ENCODE results near the gene FUT3. TPM values are rescaled to one million over a fixed set of nuclear protein-coding genes. Genes with fewer than 3 reads are reported as not detected.

Gene FUT3
- polyA plus RNA-seq, 1 donor (not counting 4 experiments of a cell fraction or from before 2014, with no cell fraction given) = 2.9 TPM

- dilution Hi-C loops (cut with MboI; ENCODE audit: extremely low pct_ligation_motif_present, low sequenced_read_pairs) = no loop called here
- no peak overlapping the region for H3K9ac ChIP-seq (ENCODE audit: control insufficient read depth, extremely low read depth, insufficient read depth, low read length)
- H2AFZ ChIP-seq (ENCODE audit: control insufficient read depth, low read length) = no peak overlapping the region
- no peaks in the 10 kb centered on the region for H3K9me3 ChIP-seq (ENCODE audit: control insufficient read depth, low read depth, low read length)
- H3K4me1 ChIP-seq (ENCODE audit: control insufficient read depth, extremely low read depth, insufficient read depth, low read length) = peaks cover 7% of the 10 kb centered on the region
- H3K9me1 ChIP-seq (ENCODE audit: control insufficient read depth, extremely low read depth, insufficient read depth, low read length) = no peaks in the 10 kb centered on the region
- FAIRE-seq (no peak), DNase-seq (ENCODE audit: low read depth, low spot score) (no peak)
- H3K27ac ChIP-seq (ENCODE audit: control insufficient read depth, insufficient read depth, low read length) = no peak overlapping the region
- no peak overlapping the region for H3K4me3 ChIP-seq (ENCODE audit: control insufficient read depth in 2 of 3, extremely low read depth in 1 of 3, insufficient read depth in 2 of 3, low read depth in 1 of 3, low read length in 3 of 3)
- H3K79me2 ChIP-seq (ENCODE audit: control insufficient read depth, insufficient read depth, low read length) = no peaks in the 10 kb centered on the region
- H4K20me1 ChIP-seq (ENCODE audit: control insufficient read depth, extremely low read depth, insufficient read depth, low read length) = no peaks in the 10 kb centered on the region
- H3K27me3 ChIP-seq (ENCODE audit: control insufficient read depth, extremely low read depth, insufficient read depth, low read length) = peaks cover 9% of the 10 kb centered on the region
- no peak for TF ChIP-seq CTCF (optimal IDR thresholded peaks at IDR 0.05 in 1 of 3, IDR thresholded peaks at IDR 0.05 in 1 of 3, conservative IDR thresholded peaks at IDR 0.05 in 1 of 3; ENCODE audit: extremely low read depth in 1 of 3, insufficient read depth in 2 of 3, low read length in 3 of 3)
- TF ChIP-seq EZH2 (IDR thresholded peaks at IDR 0.05; ENCODE audit: low read length) = no peak
- no peaks in the 10 kb centered on the region for H3K36me3 ChIP-seq (ENCODE audit: control insufficient read depth in 2 of 2, extremely low read depth in 1 of 2, insufficient read depth in 2 of 2, low read length in 2 of 2)
- no peak overlapping the region for H3K4me2 ChIP-seq (ENCODE audit: control insufficient read depth, extremely low read depth, insufficient read depth, low read depth, low read length)
These were observed 31.2 kb upstream of the FUT3 start for GRCh38 chr19:5882421-5882968.

GRCh38 chr19:5881543-5882299 is 30.5 kb upstream of the FUT3 start:
- H3K9me1 ChIP-seq (ENCODE audit: control insufficient read depth, extremely low read depth, insufficient read depth, low read length) = no peaks in the 10 kb centered on the region
- no peak for DNase-seq (ENCODE audit: low read depth, low spot score)
- H3K27me3 ChIP-seq (ENCODE audit: control insufficient read depth, extremely low read depth, insufficient read depth, low read length) = peaks cover 9% of the 10 kb centered on the region
- H3K4me2 ChIP-seq (ENCODE audit: control insufficient read depth, extremely low read depth, insufficient read depth, low read depth, low read length) = no peak overlapping the region
- no peak overlapping the region for H3K9ac ChIP-seq (ENCODE audit: control insufficient read depth, extremely low read depth, insufficient read depth, low read length)
- TF ChIP-seq CTCF (optimal IDR thresholded peaks at IDR 0.05 in 1 of 3, IDR thresholded peaks at IDR 0.05 in 1 of 3, conservative IDR thresholded peaks at IDR 0.05 in 1 of 3; ENCODE audit: extremely low read depth in 1 of 3, insufficient read depth in 2 of 3, low read length in 3 of 3) = no peak
- no peak for TF ChIP-seq EZH2 (IDR thresholded peaks at IDR 0.05; ENCODE audit: low read length)
- no peaks in the 10 kb centered on the region for H3K36me3 ChIP-seq (ENCODE audit: control insufficient read depth in 2 of 2, extremely low read depth in 1 of 2, insufficient read depth in 2 of 2, low read length in 2 of 2)
- dilution Hi-C loops (cut with MboI; ENCODE audit: extremely low pct_ligation_motif_present, low sequenced_read_pairs) = no loop called here
- peaks cover 7% of the 10 kb centered on the region for H3K4me1 ChIP-seq (ENCODE audit: control insufficient read depth, extremely low read depth, insufficient read depth, low read length)
- FAIRE-seq = no peak
- H4K20me1 ChIP-seq (ENCODE audit: control insufficient read depth, extremely low read depth, insufficient read depth, low read length) = no peaks in the 10 kb centered on the region
- no peak overlapping the region for H3K4me3 ChIP-seq (ENCODE audit: control insufficient read depth in 2 of 3, extremely low read depth in 1 of 3, insufficient read depth in 2 of 3, low read depth in 1 of 3, low read length in 3 of 3)
- no peak overlapping the region for H3K27ac ChIP-seq (ENCODE audit: control insufficient read depth, insufficient read depth, low read length)
- H2AFZ ChIP-seq (ENCODE audit: control insufficient read depth, low read length) = no peak overlapping the region
- no peaks in the 10 kb centered on the region for H3K9me3 ChIP-seq (ENCODE audit: control insufficient read depth, low read depth, low read length)
- H3K79me2 ChIP-seq (ENCODE audit: control insufficient read depth, insufficient read depth, low read length) = no peaks in the 10 kb centered on the region

All from keratinocyte (primary cell).